Vagina (tissue), 2 donors: ENCODE data around the gene ZFTA.

Experiments
- POLR2A ChIP-seq, 2 donors: fragments of 450-650 bp; IDR thresholded peaks; one replicate each; pipeline ENCODE4 v1.6.1; 2017; ENCODE audit warnings: antibody characterized with exemption in 2 of 2, mild to moderate bottlenecking in 2 of 2, moderate library complexity in 2 of 2
- POLR2AphosphoS5 ChIP-seq, 2 donors: sonication (generic); formaldehyde crosslinking; IDR thresholded peaks; one replicate each; pipeline ENCODE4 v1.9.0; 2017; ENCODE audit warnings: antibody characterized with exemption in 2 of 2, mild to moderate bottlenecking in 2 of 2, low read depth in 1 of 2; ENCODE audit not compliant: insufficient read depth in 1 of 2
- TF ChIP-seq, protein P1 (sequence below), 3 experiments: fragments of 450-650 bp in 2 of 3; fragments of 200-600 bp in 1 of 3; sonication (generic) in 1 of 3; IDR thresholded peaks; one replicate each; pipeline ENCODE4 v1.5.1; 2017 to 2019; ENCODE audit warnings: antibody characterized with exemption in 3 of 3, mild to moderate bottlenecking in 2 of 3, moderate library complexity in 2 of 3

DNA sequence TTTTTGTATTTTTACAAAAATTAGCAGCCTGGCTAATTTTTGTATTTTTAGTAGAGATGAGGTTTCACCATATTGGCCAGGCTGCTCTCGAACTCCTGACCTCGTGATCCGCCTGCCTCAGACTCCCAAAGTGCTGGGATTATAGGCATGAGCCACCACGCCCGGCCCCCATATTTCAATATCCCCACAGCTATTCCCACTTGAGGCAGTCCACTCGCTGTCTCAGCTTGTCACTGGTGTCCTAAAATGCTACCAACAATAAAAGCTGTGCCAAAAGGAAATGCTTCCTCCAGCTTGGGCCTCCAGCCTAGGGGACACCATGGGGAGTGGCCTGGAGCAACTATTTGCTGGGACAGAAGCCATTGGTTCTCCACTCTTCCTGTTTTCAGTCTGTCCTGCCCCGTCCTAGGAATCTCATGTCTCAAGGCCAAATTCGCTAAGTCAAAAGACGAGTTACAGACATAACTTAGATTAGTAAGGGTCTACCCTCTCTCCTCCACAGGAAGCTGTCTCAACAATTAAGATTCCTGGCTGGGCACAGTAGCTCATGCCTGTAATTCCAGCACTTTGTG, 37.4 kb upstream of the ZFTA start:
- TF ChIP-seq, protein P1, sequence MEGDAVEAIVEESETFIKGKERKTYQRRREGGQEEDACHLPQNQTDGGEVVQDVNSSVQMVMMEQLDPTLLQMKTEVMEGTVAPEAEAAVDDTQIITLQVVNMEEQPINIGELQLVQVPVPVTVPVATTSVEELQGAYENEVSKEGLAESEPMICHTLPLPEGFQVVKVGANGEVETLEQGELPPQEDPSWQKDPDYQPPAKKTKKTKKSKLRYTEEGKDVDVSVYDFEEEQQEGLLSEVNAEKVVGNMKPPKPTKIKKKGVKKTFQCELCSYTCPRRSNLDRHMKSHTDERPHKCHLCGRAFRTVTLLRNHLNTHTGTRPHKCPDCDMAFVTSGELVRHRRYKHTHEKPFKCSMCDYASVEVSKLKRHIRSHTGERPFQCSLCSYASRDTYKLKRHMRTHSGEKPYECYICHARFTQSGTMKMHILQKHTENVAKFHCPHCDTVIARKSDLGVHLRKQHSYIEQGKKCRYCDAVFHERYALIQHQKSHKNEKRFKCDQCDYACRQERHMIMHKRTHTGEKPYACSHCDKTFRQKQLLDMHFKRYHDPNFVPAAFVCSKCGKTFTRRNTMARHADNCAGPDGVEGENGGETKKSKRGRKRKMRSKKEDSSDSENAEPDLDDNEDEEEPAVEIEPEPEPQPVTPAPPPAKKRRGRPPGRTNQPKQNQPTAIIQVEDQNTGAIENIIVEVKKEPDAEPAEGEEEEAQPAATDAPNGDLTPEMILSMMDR (IDR thresholded peaks at IDR 0.05) = no peak
- TF ChIP-seq POLR2A (IDR thresholded peaks at IDR 0.05) (no peak), POLR2AphosphoS5 (IDR thresholded peaks at IDR 0.05; ENCODE audit: insufficient read depth in 1 of 2, low read depth in 1 of 2) (no peak)
